Measurements from ENCODE around the gene C10orf95. TPM values are rescaled to one million over a fixed set of nuclear protein-coding genes. Genes with fewer than 3 reads are reported as not detected.

The C10orf95 gene
- total and polyA plus RNA-seq, 8 donors = 0.46 to 8.0 (median 0.57) TPM; not detected in 4

- no peak for DNase-seq
- intact Hi-C loops (cut with DNase I; ENCODE audit: low total_unique reads) = no loop called here
- Histone ChIP-seq H3K4me3 (peak overlapping the region in 2 of 4 donors; percentile 95 to 96), H3K4me1 (peaks cover 32 to 56% (median 47%) of the 10 kb centered on the region in 4 donors), H3K36me3 (peaks cover 0 to 28% (median 21%) of the 10 kb centered on the region in 4 donors), H3K27me3 (peaks cover 0 to 12% (median 10%) of the 10 kb centered on the region in 3 donors), H3K9me3 (no peaks in the 10 kb centered on the region), H3K27ac (peak overlapping the region in 2 of 5 donors; percentile 94 to 98)
- TF ChIP-seq POLR2AphosphoS5 (IDR thresholded peaks at IDR 0.05) = no peak
- no peak for TF ChIP-seq CTCF (IDR thresholded peaks at IDR 0.05)
- TF ChIP-seq POLR2A (IDR thresholded peaks at IDR 0.05) = no peak
- no peak for TF ChIP-seq EP300 (IDR thresholded peaks at IDR 0.05)
- WGBS, 5 donors = 90 to 94% (median 92%) methylated on average over 13 of the region's 13 CpGs
Observed at GRCh38 chr10:102423372-102423968, 27.9 kb downstream of the C10orf95 start.

- intact Hi-C loops (cut with DNase I; ENCODE audit: low total_unique reads) = no loop called here
- peak; percentile 87 to 93 for DNase-seq
- Histone ChIP-seq H3K27ac (peak overlapping the region; percentile 93 to 98 (median 94)), H3K36me3 (peaks cover 0 to 28% (median 21%) of the 10 kb centered on the region in 4 donors), H3K9me3 (no peaks in the 10 kb centered on the region), H3K4me1 (peaks cover 32 to 57% (median 47%) of the 10 kb centered on the region in 4 donors), H3K27me3 (peaks cover 0 to 20% (median 16%) of the 10 kb centered on the region in 3 donors), H3K4me3 (peak overlapping the region; percentile 79 to 96 (median 91))
- no peak for TF ChIP-seq EP300 (IDR thresholded peaks at IDR 0.05)
- TF ChIP-seq POLR2A (IDR thresholded peaks at IDR 0.05) = no peak
- peak in 5 of 7 experiments; percentile 72 to 81 (median 76) for TF ChIP-seq CTCF (IDR thresholded peaks at IDR 0.05)
- TF ChIP-seq POLR2AphosphoS5 (IDR thresholded peaks at IDR 0.05) = peak; percentile 40 to 93 (median 77)
- 3 to 18% (median 7%) methylated on average over 3 to 28 of the region's 28 CpGs for WGBS, 5 donors
Observed at GRCh38 chr10:102422545-102423129, 28.7 kb downstream of the C10orf95 start.

GRCh38 chr10:102421757-102422512, 29.4 kb downstream of the C10orf95 start:
- Histone ChIP-seq H3K4me3 (peak overlapping the region; percentile 79 to 96 (median 91)), H3K36me3 (peaks cover 0 to 24% (median 21%) of the 10 kb centered on the region in 4 donors), H3K27ac (peak overlapping the region; percentile 93 to 98 (median 94)), H3K27me3 (peaks cover 0 to 27% (median 23%) of the 10 kb centered on the region in 3 donors), H3K9me3 (no peaks in the 10 kb centered on the region), H3K4me1 (peaks cover 32 to 57% (median 47%) of the 10 kb centered on the region in 4 donors)
- intact Hi-C loops (cut with DNase I; ENCODE audit: low total_unique reads) = no loop called here
- TF ChIP-seq CTCF (IDR thresholded peaks at IDR 0.05) (no peak), EP300 (IDR thresholded peaks at IDR 0.05) (no peak), POLR2A (IDR thresholded peaks at IDR 0.05) (no peak), POLR2AphosphoS5 (IDR thresholded peaks at IDR 0.05) (peak in 2 of 3 donors; percentile 51)
- DNase-seq = peak; percentile 67 to 69
- WGBS, 5 donors = 1 to 3% (median 1%) methylated on average over 11 to 62 of the region's 62 CpGs

DNA sequence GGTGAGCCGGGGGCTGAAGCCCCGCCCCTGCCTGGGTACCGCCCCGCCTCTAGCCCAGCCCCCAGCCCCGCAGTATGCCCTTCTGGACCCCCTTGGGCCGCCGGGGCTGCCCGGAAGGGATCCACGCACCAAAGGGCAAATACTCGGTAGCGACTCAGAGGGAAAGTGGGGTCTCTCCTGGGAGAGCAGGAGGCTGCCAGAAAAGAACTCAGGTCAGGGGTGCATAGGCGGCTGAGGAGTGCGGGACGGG, 29.9 kb downstream of the C10orf95 start:
- TF ChIP-seq EP300 (IDR thresholded peaks at IDR 0.05) (no peak), POLR2A (IDR thresholded peaks at IDR 0.05) (no peak), POLR2AphosphoS5 (IDR thresholded peaks at IDR 0.05) (no peak), CTCF (IDR thresholded peaks at IDR 0.05) (no peak)
- Histone ChIP-seq H3K4me1 (peaks cover 32 to 57% (median 47%) of the 10 kb centered on the region in 4 donors), H3K9me3 (no peaks in the 10 kb centered on the region), H3K27ac (peak overlapping the region; percentile 93 to 98 (median 94)), H3K4me3 (peak overlapping the region; percentile 79 to 96 (median 91)), H3K27me3 (peaks cover 0 to 32% (median 28%) of the 10 kb centered on the region in 3 donors), H3K36me3 (peaks cover 0 to 23% (median 21%) of the 10 kb centered on the region in 4 donors)
- DNase-seq = no peak
- intact Hi-C loops (cut with DNase I; ENCODE audit: low total_unique reads) = no loop called here
- WGBS, 5 donors = 0 to 1% (median 0%) methylated on average over 7 to 14 of the region's 14 CpGs
